HG02943 (cell line): ENCODE measurements around the gene PLAU.
"Not testable (repeated sequence)": the region's sequence is repeated elsewhere in the genome, so short reads cannot be mapped to it uniquely, and the experiment has no call there.

ENCODE experiments used
- ATAC-seq: cut with Tn5 transposase; IDR thresholded peaks from one replicate; pipeline ENCODE4 v1.9.1; 2021; ENCODE audit warnings: mild to moderate bottlenecking, low read depth, moderate library complexity; ENCODE audit not compliant: unreplicated experiment

The PLAU gene

GRCh38 chr10:73948947-73949633 lies 38.2 kb downstream of the PLAU start:
- no peak for ATAC-seq

DNA sequence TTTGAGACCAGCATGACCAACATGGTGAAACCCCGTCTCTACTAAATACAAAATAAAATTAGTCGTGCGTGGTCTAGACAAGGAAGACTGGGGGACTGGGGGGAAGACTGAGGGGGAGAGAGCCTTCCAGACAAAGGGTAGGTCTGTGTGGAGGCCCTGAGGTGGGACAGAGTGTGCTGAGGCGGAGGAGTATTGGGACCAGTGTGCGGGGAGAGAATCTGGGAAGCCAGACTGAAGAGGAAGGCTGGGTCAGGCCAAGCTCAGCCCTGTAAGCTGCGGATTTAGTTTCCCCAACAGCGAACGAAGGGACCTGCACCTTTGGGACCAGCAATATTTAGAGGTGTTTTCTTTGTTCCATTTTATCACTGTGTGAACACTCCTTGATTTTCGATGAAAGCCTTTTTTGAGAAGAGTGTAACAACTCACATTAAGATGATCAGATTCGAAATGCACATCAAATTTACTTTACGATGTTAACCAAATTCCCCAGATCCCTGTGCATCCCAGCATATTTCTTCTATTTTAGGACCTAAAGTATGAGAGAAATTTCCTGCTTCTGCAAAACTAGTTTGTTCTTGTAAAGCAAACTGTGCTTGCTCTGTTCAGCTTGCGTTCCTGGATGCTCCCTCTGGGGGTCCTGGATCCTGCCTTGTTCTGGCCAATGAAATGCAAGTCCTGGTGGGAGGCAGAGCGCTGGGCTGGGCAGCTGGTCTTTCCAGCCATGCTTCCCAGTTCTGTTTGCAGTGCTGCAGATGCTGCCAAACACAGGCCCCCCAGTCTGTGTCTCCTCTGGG lies 39.4 kb downstream of the PLAU start:
- ATAC-seq, result no peak

GRCh38 chr10:73953665-73954064 lies 42.7 kb downstream of the PLAU start:
- ATAC-seq, result no peak

DNA sequence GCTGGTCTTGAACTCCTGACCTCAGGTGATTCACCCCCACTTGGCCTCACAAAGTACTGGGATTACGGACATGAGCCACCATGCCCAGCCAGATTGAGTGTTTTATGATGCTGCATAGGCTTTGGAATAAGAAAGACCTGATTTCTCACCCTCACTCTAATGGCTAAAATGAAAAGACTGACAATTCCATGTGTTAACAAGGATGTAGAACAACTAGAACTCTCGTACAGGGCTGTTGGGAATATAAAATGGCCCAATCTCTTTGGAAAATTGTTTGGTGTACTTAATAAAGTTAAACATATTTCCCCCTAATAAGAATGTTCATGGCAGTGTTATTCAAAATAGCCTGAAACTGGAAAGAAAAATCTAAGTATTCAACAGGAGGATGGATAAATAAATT lies 43.8 kb downstream of the PLAU start:
- no peak for ATAC-seq

DNA sequence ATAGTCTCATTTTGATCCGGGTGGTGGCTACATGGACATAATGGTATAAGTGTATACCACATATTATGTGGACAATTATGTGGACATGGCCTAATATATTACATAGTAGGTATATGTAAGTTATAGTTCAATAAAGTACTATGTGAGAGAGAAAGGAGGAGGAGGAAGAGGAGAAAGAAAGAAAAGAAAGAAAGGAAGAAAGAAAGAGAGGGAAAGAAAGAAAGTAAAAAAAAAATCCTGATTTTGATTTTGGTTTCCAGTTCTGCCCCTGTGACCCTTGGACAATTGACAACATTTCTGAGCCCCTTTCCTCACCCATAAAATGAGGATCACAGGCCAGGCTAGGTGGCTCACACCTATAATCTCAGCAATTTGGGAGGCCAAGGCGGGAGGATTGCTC lies 44.8 kb downstream of the PLAU start:
- ATAC-seq, result no peak

GRCh38 chr10:73956476-73957359 lies 45.8 kb downstream of the PLAU start:
- ATAC-seq, result no peak

DNA sequence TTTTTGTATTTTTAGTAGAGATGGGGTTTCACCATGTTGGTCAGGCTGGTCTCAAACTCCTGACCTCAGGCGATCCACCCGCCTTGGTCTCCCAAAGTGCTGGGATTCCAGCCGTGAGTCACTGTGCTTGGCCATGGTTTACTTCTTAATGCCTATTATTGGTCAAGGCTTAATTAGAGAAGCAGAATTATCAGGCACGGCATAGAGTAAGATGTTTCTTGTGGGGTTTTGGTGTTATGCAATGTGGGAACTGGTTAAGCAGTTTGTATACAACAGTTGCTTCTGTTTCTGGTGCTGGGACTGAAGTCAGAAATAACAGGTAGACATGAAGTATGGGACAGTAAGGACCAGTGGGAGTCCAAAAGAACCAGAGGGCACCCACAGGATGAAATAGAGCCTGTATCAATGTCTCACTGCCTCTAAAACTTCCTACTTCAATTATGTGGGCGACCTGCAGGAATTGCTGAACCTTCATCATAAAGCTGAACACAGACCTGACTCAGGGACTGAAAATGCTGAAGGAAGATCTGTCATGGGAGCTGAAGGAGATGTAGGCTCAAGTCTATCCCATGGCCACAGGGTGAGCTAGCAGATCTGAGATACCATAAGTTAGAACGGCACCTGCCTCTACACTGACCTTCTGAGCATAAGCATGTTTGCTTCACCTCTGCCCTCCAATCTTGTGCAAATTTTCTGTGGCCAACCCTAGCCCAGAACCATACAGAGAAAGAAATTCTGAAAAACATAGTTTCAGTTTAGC lies 48.7 kb downstream of the PLAU start:
- ATAC-seq, result peak; percentile 41

DNA sequence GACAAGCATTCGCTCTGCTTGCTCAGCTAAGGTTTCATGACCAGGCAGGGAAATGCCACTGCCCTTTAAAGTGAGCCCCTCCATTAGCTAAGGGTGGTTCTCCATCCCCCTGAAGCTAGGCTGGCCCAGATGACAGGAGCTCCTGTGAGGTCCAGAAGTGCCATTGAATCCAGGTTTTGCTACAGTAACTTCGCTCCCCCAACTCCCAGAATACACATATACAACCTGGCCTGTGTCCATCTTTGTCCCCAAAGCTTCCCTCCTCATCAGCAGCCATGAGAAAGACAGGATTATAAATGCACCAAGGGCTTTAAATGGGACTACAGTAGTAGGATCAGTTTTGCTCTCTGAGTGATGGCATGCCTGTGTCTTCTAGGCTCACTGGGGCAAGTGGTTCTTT lies 51.5 kb downstream of the PLAU start:
- ATAC-seq, result no peak

GRCh38 chr10:73963533-73963932 lies 52.6 kb downstream of the PLAU start:
- ATAC-seq, result not testable (repeated sequence)

DNA sequence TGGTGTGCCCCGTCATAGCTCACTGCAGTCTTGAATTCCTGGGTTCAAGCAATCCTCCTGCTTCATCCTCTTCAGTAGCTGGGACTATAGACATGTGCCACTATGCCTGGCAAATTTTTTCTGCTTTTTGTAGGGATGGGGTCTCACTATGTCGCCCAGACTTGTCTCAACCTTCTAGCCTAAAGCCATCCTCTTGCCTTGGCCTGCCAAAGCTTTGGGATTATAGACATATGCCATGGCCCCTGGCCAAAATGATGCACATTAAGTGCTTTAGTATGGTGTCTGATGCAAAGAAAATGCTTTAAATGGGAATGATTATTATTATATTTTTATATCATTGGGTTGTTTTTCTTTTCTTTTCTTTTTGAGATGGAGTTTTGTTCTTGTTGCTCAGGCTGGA lies 53.8 kb downstream of the PLAU start:
- ATAC-seq, result no peak

DNA sequence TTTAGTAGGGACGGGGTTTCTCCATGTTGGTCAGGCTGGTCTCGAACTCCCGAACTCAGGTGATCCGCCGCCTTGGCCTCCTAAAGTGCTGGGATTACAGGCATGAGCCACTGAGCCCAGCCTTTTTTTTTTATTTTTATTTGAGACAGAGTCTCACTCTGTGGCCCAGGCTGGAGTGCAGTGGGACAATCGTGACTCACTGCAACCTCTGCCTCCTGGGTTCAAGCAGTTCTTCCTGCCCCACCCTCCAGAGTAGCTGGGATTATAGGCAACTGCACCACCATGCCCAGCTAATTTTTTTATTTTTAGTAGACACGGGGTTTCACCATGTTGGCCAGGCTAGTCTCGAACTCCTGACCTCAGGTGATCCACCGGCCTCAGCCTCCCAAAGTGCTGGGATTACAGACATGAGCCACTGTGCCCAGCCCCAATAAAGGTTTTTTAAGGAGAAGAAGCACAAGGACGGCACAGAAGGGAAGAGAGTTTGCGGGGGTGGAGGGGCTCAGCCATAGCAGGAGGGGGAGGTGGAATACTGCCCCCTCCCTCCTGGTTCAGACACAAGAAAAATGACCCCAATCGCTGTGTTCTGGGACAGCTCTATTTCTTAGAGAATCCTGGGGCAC lies 54.4 kb downstream of the PLAU start:
- ATAC-seq, result not testable (repeated sequence)

- no peak for ATAC-seq
Observed at GRCh38 chr10:73965890-73966768, 55.2 kb downstream of the PLAU start.

GRCh38 chr10:73967022-73967429 lies 56.1 kb downstream of the PLAU start:
- no peak for ATAC-seq
